CD4-positive, alpha-beta T cell treated with Interleukin-4 for 1 hour (primary cell): Measurements from ENCODE around the gene NFKBIE.
A peak's percentile ranks its signal among the peaks of the same experiment; 100 is the strongest.

ENCODE experiments used
- DNase-seq, 2 donors: peaks; one replicate each; pipeline ENCODE4 v3.0.0-alpha.2; 2020 to 2022

Gene NFKBIE

GRCh38 chr6:44272529-44272928 is 7.2 kb upstream of the NFKBIE start:
- DNase-seq = no peak

GRCh38 chr6:44271914-44272313 is 6.6 kb upstream of the NFKBIE start:
- no peak for DNase-seq

GRCh38 chr6:44271406-44271723 is 6.0 kb upstream of the NFKBIE start:
- no peak for DNase-seq

GRCh38 chr6:44270526-44271405 is 5.4 kb upstream of the NFKBIE start:
- DNase-seq = no peak

- DNase-seq = no peak
These were observed 4.7 kb upstream of the NFKBIE start, which contains the start of gene TMEM151B for GRCh38 chr6:44269921-44270525. TMEM151B (plus strand) TSS chr6:44270450; CDS start chr6:44270743, 293 bp downstream.

GRCh38 chr6:44269178-44269920 is 4.0 kb upstream of the NFKBIE start:
- DNase-seq = no peak

GRCh38 chr6:44268095-44268628 is 2.8 kb upstream of the NFKBIE start:
- DNase-seq = peak; percentile 72 to 76

GRCh38 chr6:44267252-44267651 is 1.9 kb upstream of the NFKBIE start:
- no peak for DNase-seq

- no peak for DNase-seq
These were observed 996 bp upstream of the NFKBIE start for GRCh38 chr6:44266347-44266746.

GRCh38 chr6:44265722-44266233 is 427 bp upstream of the NFKBIE start:
- DNase-seq = no peak

- DNase-seq = peak; percentile 61 to 85
These were observed 971 bp downstream of the NFKBIE start for GRCh38 chr6:44264154-44265006.

- DNase-seq = peak; percentile 76 to 78
These were observed 1.8 kb downstream of the NFKBIE start for GRCh38 chr6:44263354-44264100.

GRCh38 chr6:44262467-44263353 is 2.6 kb downstream of the NFKBIE start:
- DNase-seq = peak in 1 of 2 donors; percentile 27

- DNase-seq = no peak
These were observed 3.8 kb downstream of the NFKBIE start for GRCh38 chr6:44261581-44261980.

- no peak for DNase-seq
These were observed 4.7 kb downstream of the NFKBIE start for GRCh38 chr6:44260451-44261297.

- DNase-seq = no peak
These were observed 5.3 kb downstream of the NFKBIE start for GRCh38 chr6:44260011-44260410.

- DNase-seq = no peak
These were observed 6.4 kb downstream of the NFKBIE start for GRCh38 chr6:44258921-44259320.

GRCh38 chr6:44258325-44258863 is 7.0 kb downstream of the NFKBIE start:
- no peak for DNase-seq

GRCh38 chr6:44257753-44258324 is 7.5 kb downstream of the NFKBIE start:
- no peak for DNase-seq
